Activated CD8-positive, alpha-beta T cell treated with anti-CD3 and anti-CD28 coated beads for 36 hours (primary cell): ENCODE results near the gene CATSPER1. TPM values are rescaled to one million over a fixed set of nuclear protein-coding genes. Genes with fewer than 3 reads are reported as not detected.
A peak's percentile ranks its signal among the peaks of the same experiment; 100 is the strongest.

Experiments
- ATAC-seq: fragments of 200-7000 bp; cut with Tn5 transposase; one replicate; pipeline ENCODE4 v1.10.0; 2021; ENCODE audit warnings: mild to moderate bottlenecking, moderate library complexity
- CTCF ChIA-PET: fragments of 350-600 bp; sonication (Branson Sonifier 250); formaldehyde crosslinking; loops from one replicate; lab custom pipeline; 2021; ENCODE audit warnings: antibody characterized with exemption; lab: Charles Lee
- POLR2A ChIA-PET: fragments of 350-600 bp; sonication (Branson Sonifier 250); formaldehyde crosslinking; loops from one replicate; lab custom pipeline; 2021; ENCODE audit warnings: antibody characterized with exemption; lab: Charles Lee
- DNase-seq: peaks from one replicate; pipeline ENCODE4 v3.0.0-alpha.2; 2020
- H3K27ac Mint-ChIP-seq: one replicate; pipeline ENCODE4 v1.8.0; 2021; ENCODE audit warnings: mild to moderate bottlenecking, mixed read lengths
- H3K27me3 Mint-ChIP-seq: one replicate; pipeline ENCODE4 v1.8.0; 2021; ENCODE audit warnings: mixed read lengths
- H3K36me3 Mint-ChIP-seq: one replicate; pipeline ENCODE4 v1.8.0; 2021; ENCODE audit warnings: low read depth, mixed read lengths
- H3K4me1 Mint-ChIP-seq: one replicate; pipeline ENCODE4 v1.8.0; 2021; ENCODE audit warnings: low read depth, mixed read lengths
- H3K4me3 Mint-ChIP-seq: one replicate; pipeline ENCODE4 v1.8.0; 2021; ENCODE audit warnings: mild to moderate bottlenecking, moderate library complexity, mixed read lengths
- H3K9me3 Mint-ChIP-seq: one replicate; pipeline ENCODE4 v1.8.0; 2021; ENCODE audit warnings: mixed read lengths
- intact Hi-C: fragments of 100-400 bp; cut with micrococcal nuclease; formaldehyde crosslinking; loops from one replicate; pipeline ENCODE4 v1.10.0; 2022
- total RNA-seq, 2 experiments: library from RNA; stranded (reverse); gene quantifications; one replicate each; pipeline ENCODE4 v1.2.3, GENCODE V29; 2021
- TF ChIP-seq, protein P1 (sequence below): fragments of 200-600 bp; IDR thresholded peaks from one replicate; pipeline ENCODE4 v1.8.0; 2022; ENCODE audit warnings: antibody characterized with exemption, mild to moderate bottlenecking

The CATSPER1 gene
- total RNA-seq, 2 experiments from 2014 or later = not detected

DNA sequence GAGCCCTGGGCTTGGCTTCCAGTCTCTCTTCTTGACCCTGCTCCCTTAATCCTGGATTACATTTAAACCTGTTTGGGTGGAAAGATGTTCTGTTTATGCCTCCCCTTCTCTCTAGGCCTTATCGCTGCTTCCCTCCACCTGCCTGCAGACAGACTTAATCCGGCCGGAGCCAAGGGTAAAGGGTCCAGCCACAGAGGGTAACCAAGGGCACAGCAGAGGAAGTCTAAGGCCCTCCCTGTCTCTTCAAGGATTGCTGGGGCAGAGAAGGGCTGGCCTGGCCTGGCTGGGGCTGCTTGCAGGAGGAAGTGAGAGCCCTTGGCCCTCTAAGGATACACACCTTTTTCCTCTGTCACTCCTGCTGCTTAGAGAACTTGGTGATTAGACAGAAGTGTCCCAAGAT, 20.6 kb upstream of the CATSPER1 start:
- Mint-ChIP-seq H3K4me3 (no peak overlapping the region), H3K27ac (no peak overlapping the region), H3K27me3 (peaks cover 7% of the 10 kb centered on the region), H3K36me3 (no peaks in the 10 kb centered on the region), H3K4me1 (peaks cover 31% of the 10 kb centered on the region), H3K9me3 (no peaks in the 10 kb centered on the region)
- ChIA-PET POLR2A (interaction anchor here (0.8 to 1.0 kb wide), 3 partner anchors 12 to 159 kb away, joined by 3 to 4 read pairs (median 4); partner anchors contain the start of gene FIBP), CTCF (interaction anchor here (0.6 to 5.9 kb wide), 7 partner anchors 8 to 101 kb away, joined by 3 to 60 read pairs (median 38); partner anchors contain the start of genes CST6, PACS1 and SF3B2)
- intact Hi-C loops = no loop called here
- DNase-seq (no peak), ATAC-seq (no peak)
- TF ChIP-seq, protein P1, sequence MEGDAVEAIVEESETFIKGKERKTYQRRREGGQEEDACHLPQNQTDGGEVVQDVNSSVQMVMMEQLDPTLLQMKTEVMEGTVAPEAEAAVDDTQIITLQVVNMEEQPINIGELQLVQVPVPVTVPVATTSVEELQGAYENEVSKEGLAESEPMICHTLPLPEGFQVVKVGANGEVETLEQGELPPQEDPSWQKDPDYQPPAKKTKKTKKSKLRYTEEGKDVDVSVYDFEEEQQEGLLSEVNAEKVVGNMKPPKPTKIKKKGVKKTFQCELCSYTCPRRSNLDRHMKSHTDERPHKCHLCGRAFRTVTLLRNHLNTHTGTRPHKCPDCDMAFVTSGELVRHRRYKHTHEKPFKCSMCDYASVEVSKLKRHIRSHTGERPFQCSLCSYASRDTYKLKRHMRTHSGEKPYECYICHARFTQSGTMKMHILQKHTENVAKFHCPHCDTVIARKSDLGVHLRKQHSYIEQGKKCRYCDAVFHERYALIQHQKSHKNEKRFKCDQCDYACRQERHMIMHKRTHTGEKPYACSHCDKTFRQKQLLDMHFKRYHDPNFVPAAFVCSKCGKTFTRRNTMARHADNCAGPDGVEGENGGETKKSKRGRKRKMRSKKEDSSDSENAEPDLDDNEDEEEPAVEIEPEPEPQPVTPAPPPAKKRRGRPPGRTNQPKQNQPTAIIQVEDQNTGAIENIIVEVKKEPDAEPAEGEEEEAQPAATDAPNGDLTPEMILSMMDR = no peak

DNA sequence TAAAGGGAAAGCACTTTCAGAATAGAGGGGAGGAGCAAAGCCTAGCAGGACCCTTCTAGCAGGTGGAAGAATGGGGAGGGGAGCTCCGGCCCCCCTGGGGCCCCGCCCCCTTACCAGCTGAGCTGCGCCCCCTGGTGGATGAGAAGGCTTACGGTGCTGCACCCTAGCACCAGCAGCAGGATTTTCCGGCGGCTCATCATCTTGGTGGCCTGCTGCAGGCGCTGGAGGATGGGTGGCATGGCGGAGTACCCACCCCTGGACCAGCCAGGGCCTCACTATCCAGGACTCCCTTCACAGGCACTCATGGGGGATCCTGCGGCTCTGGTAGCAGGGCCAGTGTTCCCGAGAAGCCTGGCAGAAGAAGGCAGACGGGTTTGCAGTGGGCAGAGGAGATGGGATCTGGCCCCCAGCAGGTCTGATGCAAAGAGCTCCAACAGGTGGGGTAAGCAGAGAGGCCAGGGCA, 18.9 kb upstream of the CATSPER1 start:
- Mint-ChIP-seq H3K27me3 (peaks cover 7% of the 10 kb centered on the region), H3K4me1 (peaks cover 20% of the 10 kb centered on the region), H3K9me3 (no peaks in the 10 kb centered on the region), H3K36me3 (no peaks in the 10 kb centered on the region), H3K4me3 (peak overlapping the region; percentile 38), H3K27ac (peak overlapping the region; percentile 69)
- peak; percentile 88 for DNase-seq
- ATAC-seq = peak; percentile 93
- TF ChIP-seq, protein P1 = peak; percentile 98
- intact Hi-C loops = no loop called here
- POLR2A ChIA-PET = interaction anchor here (0.8 to 1.0 kb wide), 3 partner anchors 24 to 81 kb away, joined by 3 read pairs; partner anchors contain the start of gene CST6
- CTCF ChIA-PET = interaction anchor here (0.7 to 5.9 kb wide), 49 partner anchors 10 to 350 kb away, joined by 3 to 60 read pairs (median 4); partner anchors contain the start of genes CATSPER1, CCDC85B, CST6 and FIBP

DNA sequence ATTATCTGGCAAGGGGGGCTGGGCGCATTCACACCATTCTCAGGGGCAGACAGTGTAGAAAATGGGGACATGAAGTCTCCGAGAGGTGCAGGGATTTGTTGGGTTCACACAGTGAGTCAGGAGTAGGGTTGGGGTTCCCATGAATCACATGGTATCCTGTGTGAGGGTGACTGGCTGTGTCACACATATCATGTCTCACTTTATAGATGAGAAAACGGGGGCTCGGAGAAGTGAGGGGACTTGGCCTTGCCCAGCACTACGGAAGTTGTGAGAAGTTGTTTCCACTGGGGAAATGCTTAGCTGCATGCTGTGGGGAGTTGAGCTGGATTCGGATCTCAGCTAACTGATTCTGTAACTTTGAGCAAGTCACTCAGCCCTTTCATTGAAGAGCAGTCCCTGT, 18.5 kb upstream of the CATSPER1 start:
- Mint-ChIP-seq H3K27me3 (peaks cover 7% of the 10 kb centered on the region), H3K4me3 (no peak overlapping the region), H3K4me1 (peaks cover 20% of the 10 kb centered on the region), H3K36me3 (no peaks in the 10 kb centered on the region), H3K27ac (peak overlapping the region; percentile 69), H3K9me3 (no peaks in the 10 kb centered on the region)
- DNase-seq (peak; percentile 36), ATAC-seq (peak; percentile 60)
- intact Hi-C loops = no loop called here
- CTCF ChIA-PET = interaction anchor here (0.7 to 5.9 kb wide), 47 partner anchors 9 to 349 kb away, joined by 3 to 60 read pairs (median 4); partner anchors contain the start of genes CATSPER1, CCDC85B, CST6 and FIBP
- TF ChIP-seq, protein P1 = no peak
- POLR2A ChIA-PET = interaction anchor here (1.0 kb wide), 1 partner anchor 33 kb away, joined by 3 read pairs; the partner anchor contains the start of gene CST6

DNA sequence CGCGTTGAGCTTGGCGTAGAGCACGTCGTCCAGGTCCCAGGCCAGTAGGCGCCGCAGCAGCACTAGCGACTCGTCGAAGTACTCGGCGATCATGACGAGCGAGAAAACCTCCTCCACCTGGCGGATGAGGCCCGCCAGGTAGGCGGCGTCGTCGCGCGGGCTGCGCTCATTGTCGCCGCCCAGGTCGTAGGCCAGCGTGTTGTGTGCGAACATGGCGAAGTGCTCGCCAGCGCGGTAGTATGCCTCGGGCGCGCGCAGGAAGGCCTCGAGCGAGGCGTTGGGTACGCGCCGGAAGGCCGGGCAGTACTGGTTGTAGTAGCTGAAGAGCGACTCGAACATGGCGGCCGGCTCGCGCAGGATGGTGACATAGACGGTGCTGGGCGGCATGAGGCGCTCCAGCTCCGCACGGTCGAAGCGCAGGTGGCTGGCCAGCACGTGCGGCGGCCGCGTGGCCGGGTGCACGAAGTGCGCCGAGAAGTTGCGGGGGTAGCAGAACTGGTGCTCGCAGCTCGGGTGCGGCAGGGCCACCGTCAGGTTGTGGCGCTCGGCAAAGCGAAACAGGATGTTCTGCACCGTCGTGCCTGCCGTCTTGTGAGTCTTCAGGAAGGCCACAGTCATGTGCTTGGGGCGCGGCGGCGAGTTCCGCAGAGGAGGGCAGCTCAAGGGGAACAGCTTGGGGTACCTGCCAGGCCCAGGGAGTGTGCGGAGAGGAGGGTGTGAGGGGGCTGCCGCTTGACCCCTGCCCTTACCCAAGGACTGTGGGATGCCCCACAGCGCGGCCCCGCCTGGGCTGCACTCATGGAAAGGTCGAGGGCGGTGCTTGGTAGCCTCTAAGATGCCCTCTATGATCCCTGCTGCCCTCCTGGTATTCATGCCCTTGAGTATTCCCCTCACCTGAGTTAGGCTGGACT, 17.0 kb upstream of the CATSPER1 start:
- TF ChIP-seq, protein P1 = no peak
- Mint-ChIP-seq H3K4me1 (peaks cover 15% of the 10 kb centered on the region), H3K9me3 (no peaks in the 10 kb centered on the region), H3K4me3 (no peak overlapping the region), H3K36me3 (no peaks in the 10 kb centered on the region), H3K27ac (no peak overlapping the region), H3K27me3 (no peaks in the 10 kb centered on the region)
- ChIA-PET CTCF (interaction anchor here (1.5 to 5.9 kb wide), 10 partner anchors 12 to 323 kb away, joined by 3 to 60 read pairs (median 10); partner anchors contain the start of genes CST6, PACS1, RNASEH2C and SF3B2), POLR2A (no interaction called here)
- no peak for ATAC-seq
- intact Hi-C loops = no loop called here
- DNase-seq = no peak
